ENCODE measurements around the gene SCN9A.

- TF ChIP-seq EZH2phosphoT487 (IDR thresholded peaks at IDR 0.05; ENCODE audit: low read length) (no peak), CTCF (IDR thresholded peaks at IDR 0.05; ENCODE audit: low read length) (no peak), EZH2 (optimal IDR thresholded peaks at IDR 0.05; ENCODE audit: low read depth, low read length) (no peak)
Observed at GRCh38 chr2:166343467-166343866, 32.3 kb downstream of the SCN9A start.

Data from MM.1S (cell line).